Liver (tissue), 9 donors: ENCODE data around the gene SLC22A12. TPM values are rescaled to one million over a fixed set of nuclear protein-coding genes. Genes with fewer than 3 reads are reported as not detected.
A peak's percentile ranks its signal among the peaks of the same experiment; 100 is the strongest.

Experiments
- DNase-seq: peaks from one replicate; pipeline ENCODE4 v3.0.0-alpha.2; 2017; ENCODE audit warnings: low spot score
- H3K27ac ChIP-seq, 2 donors: one replicate each; pipeline ENCODE4 v1.7.0; 2013; ENCODE audit warnings: inconsistent platforms in 2 of 2, low read length in 2 of 2, control low read depth in 1 of 2, low read depth in 1 of 2, mild to moderate bottlenecking in 1 of 2
- H3K27me3 ChIP-seq, 4 donors: one replicate each; pipeline versions ENCODE4 v1.6.1 to v1.7.0; 2013; ENCODE audit warnings: low read length in 3 of 4, inconsistent platforms in 1 of 4, mild to moderate bottlenecking in 1 of 4, moderate library complexity in 1 of 4; ENCODE audit not compliant: control insufficient read depth in 4 of 4, insufficient read depth in 4 of 4
- H3K36me3 ChIP-seq, 4 donors: one replicate each; pipeline versions ENCODE4 v1.6.1 to v1.7.0; 2013; ENCODE audit warnings: low read length in 3 of 4, mild to moderate bottlenecking in 3 of 4, low read depth in 1 of 4, moderate library complexity in 1 of 4; ENCODE audit not compliant: control insufficient read depth in 4 of 4, insufficient read depth in 3 of 4
- H3K4me1 ChIP-seq, 4 donors: one replicate each; pipeline versions ENCODE4 v1.6.1 to v1.7.0; 2013; ENCODE audit warnings: low read length in 3 of 4, mild to moderate bottlenecking in 3 of 4, moderate library complexity in 1 of 4; ENCODE audit not compliant: control insufficient read depth in 4 of 4, insufficient read depth in 4 of 4
- H3K4me3 ChIP-seq, 3 donors: one replicate each; pipeline versions ENCODE4 v1.6.1 to v1.7.0; 2013; ENCODE audit warnings: low read length in 3 of 3, control low read depth in 1 of 3, low read depth in 1 of 3, mild to moderate bottlenecking in 1 of 3
- H3K9ac ChIP-seq, 2 donors: one replicate each; pipeline ENCODE4 v1.7.0; 2013; ENCODE audit warnings: low read length in 2 of 2, mild to moderate bottlenecking in 2 of 2, moderate library complexity in 2 of 2, control low read depth in 1 of 2, low read depth in 1 of 2
- H3K9me3 ChIP-seq, 4 donors: one replicate each; pipeline versions ENCODE4 v1.6.1 to v1.7.0; 2013; ENCODE audit warnings: low read length in 3 of 4; ENCODE audit not compliant: control insufficient read depth in 4 of 4
- FOXA2 ChIP-seq: IDR thresholded peaks from 2 replicates; pipeline ENCODE4 v1.6.1; 2016; ENCODE audit warnings: antibody characterized with exemption
- HNF4A ChIP-seq, 2 donors: conservative IDR thresholded peaks; 2 replicates each; pipeline ENCODE4 v1.6.1; 2016; ENCODE audit warnings: antibody characterized with exemption in 2 of 2, mild to moderate bottlenecking in 2 of 2
- NR2F2 ChIP-seq: IDR thresholded peaks from 2 replicates; pipeline ENCODE4 v1.6.1; 2016; ENCODE audit warnings: antibody characterized with exemption
- RXRA ChIP-seq, 2 donors: IDR thresholded peaks; 2 replicates each; pipeline ENCODE4 v1.6.1; 2017 to 2018; ENCODE audit warnings: antibody characterized with exemption in 2 of 2, mild to moderate bottlenecking in 1 of 2
- SP1 ChIP-seq: IDR thresholded peaks from 2 replicates; pipeline ENCODE4 v1.6.1; 2018; ENCODE audit warnings: antibody characterized with exemption, mild to moderate bottlenecking
- TAF1 ChIP-seq: conservative IDR thresholded peaks from 2 replicates; pipeline ENCODE4 v1.6.1; 2016; ENCODE audit warnings: antibody characterized with exemption, mild to moderate bottlenecking
- YY1 ChIP-seq: IDR thresholded peaks from 2 replicates; pipeline ENCODE4 v1.6.1; 2016; ENCODE audit warnings: antibody characterized with exemption, mild to moderate bottlenecking
- WGBS: extraction: QIAGEN DNeasy Blood & Tissue Kit; methylation state at CpG from one replicate; pipeline ENCODE4 v1.1.7; 2013; 5-methylcytosine and 5-hydroxymethylcytosine counted together
- polyA plus RNA-seq, 2 donors: library from polyadenylated mRNA; stranded (reverse) in 1 of 2; unstranded in 1 of 2; fragments of 200-250 nt in 1 of 2; fragments of >200 nt in 1 of 2; fragmentation: Nextera tagmentation in 1 of 2; extraction: Ambion mirVana in 1 of 2; gene quantifications; one replicate each; pipeline versions ENCODE4 v1.2.1 to v1.2.3, GENCODE V29; 2013 to 2015
- total RNA-seq, 2 donors: library from RNA; depleted of rRNA; stranded (reverse); fragments of >200 nt; gene quantifications; one replicate each; pipeline ENCODE4 v1.2.3, GENCODE V29; 2014
- TF ChIP-seq, protein P1 (sequence below): IDR thresholded peaks from 2 replicates; pipeline ENCODE4 v1.6.1; 2016; ENCODE audit warnings: antibody characterized with exemption
- TF ChIP-seq, protein P2 (sequence below): IDR thresholded peaks from 2 replicates; pipeline ENCODE4 v1.6.1; 2016; ENCODE audit warnings: antibody characterized with exemption, mild to moderate bottlenecking
- TF ChIP-seq, protein P3 (sequence below): fragments of 150-350 bp; IDR thresholded peaks from 2 replicates; pipeline ENCODE4 v1.5.1; 2017; ENCODE audit warnings: improper control_type of control experiment, low read depth, low read length; ENCODE audit not compliant: missing input control
- TF ChIP-seq, protein P4 (sequence below): IDR thresholded peaks from 2 replicates; pipeline ENCODE4 v1.6.1; 2016; ENCODE audit warnings: antibody characterized with exemption
- donor health status: healthy.
- donor health status: healthy.
- donor health status: healthy.
- donor health status: healthy.
- donor health status: healthy.

SLC22A12 gene
- total and polyA plus RNA-seq, 4 donors = under 0.01 to 0.02 TPM; not detected in 2

DNA sequence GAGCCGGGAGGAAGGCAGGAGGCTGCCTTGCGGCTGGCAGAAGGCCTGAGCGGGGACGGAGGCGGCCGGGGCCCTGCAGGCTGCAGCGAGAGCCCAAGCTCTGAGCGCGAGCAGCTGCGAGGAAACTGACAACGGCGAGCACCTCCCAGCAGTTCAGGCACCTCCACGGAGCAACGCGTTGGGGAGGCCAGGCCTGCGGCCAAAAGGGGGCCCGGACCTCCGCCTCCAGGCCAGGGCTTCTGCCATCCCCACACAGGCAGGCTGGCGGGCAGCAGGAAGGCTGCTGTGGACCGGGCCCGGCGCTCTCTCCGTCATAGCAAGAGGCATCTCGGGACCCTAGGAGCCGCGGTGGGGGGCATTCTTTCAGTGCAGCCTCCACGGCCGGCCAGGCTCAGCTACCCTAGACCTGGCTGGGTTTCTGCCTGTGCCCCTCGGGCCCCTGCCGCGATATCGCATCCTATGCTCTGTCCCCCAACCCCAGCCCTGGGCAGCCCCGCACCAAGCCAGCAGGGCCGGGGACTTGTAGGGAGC is 22.9 kb upstream of the SLC22A12 start:
- Histone ChIP-seq H3K27me3 (no peaks in the 10 kb centered on the region), H3K9me3 (no peaks in the 10 kb centered on the region), H3K27ac (no peak overlapping the region), H3K4me3 (no peak overlapping the region), H3K36me3 (no peaks in the 10 kb centered on the region), H3K9ac (no peak overlapping the region), H3K4me1 (peaks cover 0 to 6% (median 1%) of the 10 kb centered on the region in 4 donors)
- DNase-seq = no peak
- WGBS = 89% methylated on average over 34 of the region's 34 CpGs
- TF ChIP-seq RXRA (IDR thresholded peaks at IDR 0.05) (no peak), SP1 (no peak), YY1 (no peak), HNF4A (conservative IDR thresholded peaks at IDR 0.05) (no peak), FOXA2 (no peak), TAF1 (no peak)
- TF ChIP-seq, protein P1, sequence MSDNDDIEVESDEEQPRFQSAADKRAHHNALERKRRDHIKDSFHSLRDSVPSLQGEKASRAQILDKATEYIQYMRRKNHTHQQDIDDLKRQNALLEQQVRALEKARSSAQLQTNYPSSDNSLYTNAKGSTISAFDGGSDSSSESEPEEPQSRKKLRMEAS = no peak
- TF ChIP-seq, protein P2, sequence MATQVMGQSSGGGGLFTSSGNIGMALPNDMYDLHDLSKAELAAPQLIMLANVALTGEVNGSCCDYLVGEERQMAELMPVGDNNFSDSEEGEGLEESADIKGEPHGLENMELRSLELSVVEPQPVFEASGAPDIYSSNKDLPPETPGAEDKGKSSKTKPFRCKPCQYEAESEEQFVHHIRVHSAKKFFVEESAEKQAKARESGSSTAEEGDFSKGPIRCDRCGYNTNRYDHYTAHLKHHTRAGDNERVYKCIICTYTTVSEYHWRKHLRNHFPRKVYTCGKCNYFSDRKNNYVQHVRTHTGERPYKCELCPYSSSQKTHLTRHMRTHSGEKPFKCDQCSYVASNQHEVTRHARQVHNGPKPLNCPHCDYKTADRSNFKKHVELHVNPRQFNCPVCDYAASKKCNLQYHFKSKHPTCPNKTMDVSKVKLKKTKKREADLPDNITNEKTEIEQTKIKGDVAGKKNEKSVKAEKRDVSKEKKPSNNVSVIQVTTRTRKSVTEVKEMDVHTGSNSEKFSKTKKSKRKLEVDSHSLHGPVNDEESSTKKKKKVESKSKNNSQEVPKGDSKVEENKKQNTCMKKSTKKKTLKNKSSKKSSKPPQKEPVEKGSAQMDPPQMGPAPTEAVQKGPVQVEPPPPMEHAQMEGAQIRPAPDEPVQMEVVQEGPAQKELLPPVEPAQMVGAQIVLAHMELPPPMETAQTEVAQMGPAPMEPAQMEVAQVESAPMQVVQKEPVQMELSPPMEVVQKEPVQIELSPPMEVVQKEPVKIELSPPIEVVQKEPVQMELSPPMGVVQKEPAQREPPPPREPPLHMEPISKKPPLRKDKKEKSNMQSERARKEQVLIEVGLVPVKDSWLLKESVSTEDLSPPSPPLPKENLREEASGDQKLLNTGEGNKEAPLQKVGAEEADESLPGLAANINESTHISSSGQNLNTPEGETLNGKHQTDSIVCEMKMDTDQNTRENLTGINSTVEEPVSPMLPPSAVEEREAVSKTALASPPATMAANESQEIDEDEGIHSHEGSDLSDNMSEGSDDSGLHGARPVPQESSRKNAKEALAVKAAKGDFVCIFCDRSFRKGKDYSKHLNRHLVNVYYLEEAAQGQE = no peak
- TF ChIP-seq, protein P3, sequence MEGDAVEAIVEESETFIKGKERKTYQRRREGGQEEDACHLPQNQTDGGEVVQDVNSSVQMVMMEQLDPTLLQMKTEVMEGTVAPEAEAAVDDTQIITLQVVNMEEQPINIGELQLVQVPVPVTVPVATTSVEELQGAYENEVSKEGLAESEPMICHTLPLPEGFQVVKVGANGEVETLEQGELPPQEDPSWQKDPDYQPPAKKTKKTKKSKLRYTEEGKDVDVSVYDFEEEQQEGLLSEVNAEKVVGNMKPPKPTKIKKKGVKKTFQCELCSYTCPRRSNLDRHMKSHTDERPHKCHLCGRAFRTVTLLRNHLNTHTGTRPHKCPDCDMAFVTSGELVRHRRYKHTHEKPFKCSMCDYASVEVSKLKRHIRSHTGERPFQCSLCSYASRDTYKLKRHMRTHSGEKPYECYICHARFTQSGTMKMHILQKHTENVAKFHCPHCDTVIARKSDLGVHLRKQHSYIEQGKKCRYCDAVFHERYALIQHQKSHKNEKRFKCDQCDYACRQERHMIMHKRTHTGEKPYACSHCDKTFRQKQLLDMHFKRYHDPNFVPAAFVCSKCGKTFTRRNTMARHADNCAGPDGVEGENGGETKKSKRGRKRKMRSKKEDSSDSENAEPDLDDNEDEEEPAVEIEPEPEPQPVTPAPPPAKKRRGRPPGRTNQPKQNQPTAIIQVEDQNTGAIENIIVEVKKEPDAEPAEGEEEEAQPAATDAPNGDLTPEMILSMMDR = no peak
- TF ChIP-seq, protein P4, sequence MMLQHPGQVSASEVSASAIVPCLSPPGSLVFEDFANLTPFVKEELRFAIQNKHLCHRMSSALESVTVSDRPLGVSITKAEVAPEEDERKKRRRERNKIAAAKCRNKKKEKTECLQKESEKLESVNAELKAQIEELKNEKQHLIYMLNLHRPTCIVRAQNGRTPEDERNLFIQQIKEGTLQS = no peak

DNA sequence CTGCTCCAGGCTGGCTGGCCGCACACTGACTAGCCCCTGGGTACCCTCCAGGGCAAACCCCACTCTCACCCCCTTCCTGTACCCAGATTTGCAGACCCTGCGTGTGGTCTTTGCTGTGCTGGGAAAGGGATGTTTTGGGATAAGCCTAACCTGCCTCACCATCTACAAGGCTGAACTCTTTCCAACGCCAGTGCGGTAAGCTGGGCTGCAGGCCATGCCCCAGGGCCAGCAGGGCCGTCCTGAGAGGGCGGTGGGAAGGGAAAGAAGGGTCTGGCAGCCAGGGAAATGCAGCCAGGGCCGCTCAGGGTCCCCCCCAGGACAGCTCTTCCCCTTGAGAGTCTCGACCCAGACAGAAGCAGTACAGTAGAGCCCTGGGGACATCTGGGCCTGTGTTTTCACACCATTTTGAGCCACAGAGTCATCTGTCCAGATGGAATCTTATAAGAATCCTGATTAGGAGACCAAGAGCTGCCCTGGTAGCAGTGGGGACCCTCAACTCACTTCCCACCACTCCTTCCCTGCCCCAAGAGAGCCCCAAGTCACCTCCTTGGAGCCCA is 22.4 kb upstream of the SLC22A12 start:
- no peaks in the 10 kb centered on the region for H3K9me3 ChIP-seq
- H3K36me3 ChIP-seq = no peaks in the 10 kb centered on the region
- H3K27me3 ChIP-seq = no peaks in the 10 kb centered on the region
- no peak for TF ChIP-seq RXRA (IDR thresholded peaks at IDR 0.05)
- no peak overlapping the region for H3K27ac ChIP-seq
- H3K9ac ChIP-seq = no peak overlapping the region
- H3K4me1 ChIP-seq = peaks cover 0 to 6% (median 1%) of the 10 kb centered on the region in 4 donors
- DNase-seq = no peak
- 88% methylated on average over 8 of the region's 8 CpGs for WGBS
- H3K4me3 ChIP-seq = no peak overlapping the region

DNA sequence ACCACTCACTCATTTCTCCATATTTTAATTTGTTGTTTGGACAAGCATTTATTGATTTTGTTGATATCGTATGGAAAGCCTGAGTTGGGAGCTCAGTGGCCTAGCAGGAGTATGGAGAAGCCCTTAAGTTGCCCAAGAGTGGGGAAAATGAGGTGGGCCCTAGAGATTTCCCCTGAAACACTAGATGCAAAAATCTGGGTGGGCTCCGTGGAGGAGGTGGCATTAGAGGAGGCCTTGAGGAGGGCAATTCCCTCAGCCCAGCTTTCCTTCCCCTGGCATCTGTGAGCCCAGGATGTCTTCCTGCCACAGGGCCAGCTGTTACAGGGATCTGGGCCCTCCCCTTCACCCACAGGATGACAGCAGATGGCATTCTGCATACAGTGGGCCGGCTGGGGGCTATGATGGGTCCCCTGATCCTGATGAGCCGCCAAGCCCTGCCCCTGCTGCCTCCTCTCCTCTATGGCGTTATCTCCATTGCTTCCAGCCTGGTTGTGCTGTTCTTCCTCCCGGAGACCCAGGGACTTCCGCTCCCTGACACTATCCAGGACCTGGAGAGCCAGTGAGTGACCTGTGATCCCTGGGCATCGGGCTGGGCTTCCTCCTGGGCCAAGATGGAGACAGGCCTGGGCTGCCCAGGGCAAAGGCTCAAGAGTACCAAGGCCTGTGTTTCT is 21.6 kb upstream of the SLC22A12 start:
- TF ChIP-seq NR2F2 (peak; percentile 36), YY1 (no peak), RXRA (IDR thresholded peaks at IDR 0.05) (no peak)
- TF ChIP-seq, protein P4 = no peak
- Histone ChIP-seq H3K4me1 (peaks cover 0 to 6% (median 1%) of the 10 kb centered on the region in 4 donors), H3K4me3 (no peak overlapping the region), H3K36me3 (no peaks in the 10 kb centered on the region), H3K9ac (no peak overlapping the region), H3K27me3 (no peaks in the 10 kb centered on the region), H3K9me3 (no peaks in the 10 kb centered on the region), H3K27ac (no peak overlapping the region)
- 85% methylated on average over 8 of the region's 8 CpGs for WGBS
- DNase-seq = no peak
